Measurements from ENCODE around the gene TAOK3.

DNA sequence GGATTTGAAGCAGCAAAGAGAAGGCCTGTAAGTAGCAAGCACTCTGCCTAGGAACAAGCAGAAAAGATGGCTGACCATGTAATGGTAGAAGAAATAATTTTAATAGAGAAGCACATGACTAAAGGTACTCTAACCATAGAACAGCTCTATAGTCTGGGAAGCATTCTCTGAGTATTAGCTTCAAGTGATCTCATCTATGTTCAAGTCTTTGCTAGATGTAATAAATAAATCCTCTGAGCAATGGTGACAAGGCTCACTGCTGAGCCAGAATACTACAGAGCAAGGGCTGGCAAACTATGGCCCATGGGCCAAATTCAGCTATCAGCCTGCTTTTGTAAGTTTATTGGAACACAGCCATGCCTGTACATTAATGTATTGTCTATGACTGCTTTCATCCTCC, 152.0 kb downstream of the TAOK3 start:
- TF ChIP-seq EZH2 (optimal IDR thresholded peaks at IDR 0.05; ENCODE audit: low read depth, low read length), result no peak
- TF ChIP-seq, protein P1, sequence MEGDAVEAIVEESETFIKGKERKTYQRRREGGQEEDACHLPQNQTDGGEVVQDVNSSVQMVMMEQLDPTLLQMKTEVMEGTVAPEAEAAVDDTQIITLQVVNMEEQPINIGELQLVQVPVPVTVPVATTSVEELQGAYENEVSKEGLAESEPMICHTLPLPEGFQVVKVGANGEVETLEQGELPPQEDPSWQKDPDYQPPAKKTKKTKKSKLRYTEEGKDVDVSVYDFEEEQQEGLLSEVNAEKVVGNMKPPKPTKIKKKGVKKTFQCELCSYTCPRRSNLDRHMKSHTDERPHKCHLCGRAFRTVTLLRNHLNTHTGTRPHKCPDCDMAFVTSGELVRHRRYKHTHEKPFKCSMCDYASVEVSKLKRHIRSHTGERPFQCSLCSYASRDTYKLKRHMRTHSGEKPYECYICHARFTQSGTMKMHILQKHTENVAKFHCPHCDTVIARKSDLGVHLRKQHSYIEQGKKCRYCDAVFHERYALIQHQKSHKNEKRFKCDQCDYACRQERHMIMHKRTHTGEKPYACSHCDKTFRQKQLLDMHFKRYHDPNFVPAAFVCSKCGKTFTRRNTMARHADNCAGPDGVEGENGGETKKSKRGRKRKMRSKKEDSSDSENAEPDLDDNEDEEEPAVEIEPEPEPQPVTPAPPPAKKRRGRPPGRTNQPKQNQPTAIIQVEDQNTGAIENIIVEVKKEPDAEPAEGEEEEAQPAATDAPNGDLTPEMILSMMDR (IDR thresholded peaks at IDR 0.05; ENCODE audit: low read length), result no peak
